NCI-H1694 treated with DMSO at 0.1 percent for 48 hours (cell line): ENCODE measurements around the gene ZNF236.

ENCODE experiments used
- DNase-seq: peaks from one replicate; lab custom pipeline; 2025; lab: John Stamatoyannopoulos, UW

Gene ZNF236

GRCh38 chr18:76973520-76974266 is 151.3 kb downstream of the ZNF236 start:
- no peak for DNase-seq

GRCh38 chr18:76974386-76974785 is 152.0 kb downstream of the ZNF236 start:
- DNase-seq = no peak

- no peak for DNase-seq
Observed at GRCh38 chr18:76975577-76976110, 153.3 kb downstream of the ZNF236 start.

GRCh38 chr18:76977108-76977621 is 154.8 kb downstream of the ZNF236 start:
- DNase-seq = no peak

GRCh38 chr18:76977684-76978232 is 155.4 kb downstream of the ZNF236 start:
- DNase-seq = no peak

- DNase-seq = no peak
Observed at GRCh38 chr18:76978616-76979015, 156.3 kb downstream of the ZNF236 start.

- no peak for DNase-seq
Observed at GRCh38 chr18:76979111-76979751, 156.9 kb downstream of the ZNF236 start.

- DNase-seq = no peak
Observed at GRCh38 chr18:76979906-76980305, 157.5 kb downstream of the ZNF236 start.

GRCh38 chr18:76980663-76981395 is 158.5 kb downstream of the ZNF236 start:
- DNase-seq = no peak

GRCh38 chr18:76981396-76981968 is 159.1 kb downstream of the ZNF236 start:
- no peak for DNase-seq

- DNase-seq = no peak
Observed at GRCh38 chr18:76982038-76982437, 159.7 kb downstream of the ZNF236 start.

GRCh38 chr18:76982841-76983583 is 160.7 kb downstream of the ZNF236 start:
- DNase-seq = peak; percentile 48

GRCh38 chr18:76983613-76984051 is 161.3 kb downstream of the ZNF236 start:
- DNase-seq = no peak

- no peak for DNase-seq
Observed at GRCh38 chr18:76984193-76985155, 162.1 kb downstream of the ZNF236 start.

GRCh38 chr18:76985156-76985950 is 163.0 kb downstream of the ZNF236 start:
- DNase-seq = no peak

GRCh38 chr18:76985951-76986236 is 163.5 kb downstream of the ZNF236 start:
- DNase-seq = no peak

- DNase-seq = no peak
Observed at GRCh38 chr18:76986406-76986805, 164.0 kb downstream of the ZNF236 start.

- DNase-seq = no peak
Observed at GRCh38 chr18:76988031-76988826, 165.9 kb downstream of the ZNF236 start.
